GM10266 (cell line): ENCODE data around the gene THSD4.

Experiments used
- DNase-seq: peaks from one replicate; pipeline ENCODE4 v3.0.0; 2012; ENCODE audit errors: extremely low spot score
- CTCF ChIP-seq: IDR thresholded peaks from 2 replicates; pipeline ENCODE4 v1.5.1; 2012; ENCODE audit warnings: mild to moderate bottlenecking, low read depth; ENCODE audit not compliant: control insufficient read depth, insufficient read depth; ENCODE audit errors: missing control alignments

The THSD4 gene

GRCh38 chr15:71274448-71274798, 159.2 kb downstream of the THSD4 start:
- DNase-seq = no peak
- TF ChIP-seq CTCF = no peak

- no peak for DNase-seq
- TF ChIP-seq CTCF = no peak
Observed at GRCh38 chr15:71275098-71275497, 159.8 kb downstream of the THSD4 start.

GRCh38 chr15:71275566-71276335, 160.5 kb downstream of the THSD4 start:
- no peak for DNase-seq
- TF ChIP-seq CTCF = no peak

GRCh38 chr15:71276336-71276665, 161.0 kb downstream of the THSD4 start:
- TF ChIP-seq CTCF = no peak

GRCh38 chr15:71278989-71279756, 163.9 kb downstream of the THSD4 start:
- TF ChIP-seq CTCF = no peak
- DNase-seq = no peak

More at GRCh38 chr15:71276336-71276665, 161.0 kb downstream of the THSD4 start:
- no peak for DNase-seq

- TF ChIP-seq CTCF = no peak
- DNase-seq = no peak
Observed at GRCh38 chr15:71279757-71280141, 164.5 kb downstream of the THSD4 start.

GRCh38 chr15:71280206-71280605, 164.9 kb downstream of the THSD4 start:
- DNase-seq = no peak
- TF ChIP-seq CTCF = no peak
